Esophagus squamous epithelium (tissue), 5 donors: ENCODE results near the gene SLC23A3. TPM values are rescaled to one million over a fixed set of nuclear protein-coding genes. Genes with fewer than 3 reads are reported as not detected.
A peak's percentile ranks its signal among the peaks of the same experiment; 100 is the strongest.

Experiments
- DNase-seq: peaks from one replicate; lab custom pipeline; 2025; lab: John Stamatoyannopoulos, UW
- H3K27ac ChIP-seq, 4 donors: fragments of 200-600 bp; sonication (generic); one replicate each; pipeline ENCODE4 v1.5.1; 2016 to 2019; ENCODE audit warnings: mild to moderate bottlenecking in 1 of 4
- H3K27me3 ChIP-seq, 4 donors: fragments of 200-600 bp; sonication (generic); 1 replicate in 3 of 4; 2 replicates in 1 of 4; pipeline versions ENCODE4 v1.5.1 to v1.6.0; 2017 to 2021; ENCODE audit warnings: antibody characterized with exemption in 1 of 4
- H3K36me3 ChIP-seq, 3 donors: fragments of 200-600 bp; sonication (generic); one replicate each; pipeline ENCODE4 v1.5.1; 2016 to 2019
- H3K4me1 ChIP-seq, 3 donors: fragments of 200-600 bp; sonication (generic); one replicate each; pipeline ENCODE4 v1.5.1; 2017 to 2019
- H3K4me3 ChIP-seq, 4 donors: fragments of 200-600 bp; sonication (generic); 1 replicate in 3 of 4; 2 replicates in 1 of 4; pipeline ENCODE4 v1.5.1; 2016 to 2019; ENCODE audit warnings: mild to moderate bottlenecking in 2 of 4, moderate library complexity in 1 of 4
- H3K9me3 ChIP-seq, 3 donors: fragments of 200-600 bp; sonication (generic); one replicate each; pipeline ENCODE4 v1.5.1; 2016 to 2019
- CTCF ChIP-seq, 6 experiments: fragments of 450-650 bp in 4 of 6; fragments of 200-600 bp in 2 of 6; sonication (generic) in 2 of 6; IDR thresholded peaks; one replicate each; pipeline ENCODE4 v1.5.1; 2016 to 2019; ENCODE audit warnings: antibody characterized with exemption in 6 of 6, mild to moderate bottlenecking in 4 of 6, moderate library complexity in 4 of 6
- POLR2A ChIP-seq, 4 donors: fragments of 450-650 bp; IDR thresholded peaks; one replicate each; pipeline ENCODE4 v1.6.1; 2017; ENCODE audit warnings: antibody characterized with exemption in 4 of 4, mild to moderate bottlenecking in 4 of 4, moderate library complexity in 3 of 4
- WGBS, 2 donors: methylation state at CpG; one replicate each; pipeline ENCODE4 v1.1.5; 2018; 5-methylcytosine and 5-hydroxymethylcytosine counted together
- intact Hi-C: fragments of 100-400 bp; cut with DNase I; formaldehyde crosslinking; loops from one replicate; pipeline ENCODE4 v1.15.0; 2022
- total RNA-seq, 4 donors: library from RNA; depleted of rRNA; stranded (reverse); fragments of >200 nt; gene quantifications; one replicate each; pipeline ENCODE4 v1.1.0, GENCODE V29; 2016
- donor health status: DM: yes; HTN: yes; CAD: no.

Gene SLC23A3
- total RNA-seq, 4 donors from 2014 or later = 0.82 to 1.7 (median 1.3) TPM

- no peak for TF ChIP-seq POLR2A (IDR thresholded peaks at IDR 0.05)
- TF ChIP-seq CTCF (IDR thresholded peaks at IDR 0.05) = no peak
- H3K9me3 ChIP-seq = no peaks in the 10 kb centered on the region
- no peak overlapping the region for H3K4me3 ChIP-seq
- H3K4me1 ChIP-seq = peaks cover 4 to 17% (median 5%) of the 10 kb centered on the region in 3 donors
- intact Hi-C loops = no loop called here
- no peak overlapping the region for H3K27ac ChIP-seq
- no peak for DNase-seq
- H3K27me3 ChIP-seq = no peaks in the 10 kb centered on the region
- peaks cover 0 to 40% (median 0%) of the 10 kb centered on the region in 3 donors for H3K36me3 ChIP-seq
- WGBS, 2 donors = 77 to 89% methylated on average over 3 of the region's 3 CpGs
Observed at GRCh38 chr2:219158586-219158985, 11.2 kb downstream of the SLC23A3 start.

- DNase-seq = no peak
- WGBS, 2 donors = 93 to 95% methylated on average over 3 to 4 of the region's 4 CpGs
- no peak overlapping the region for H3K4me3 ChIP-seq
- intact Hi-C loops = no loop called here
- H3K36me3 ChIP-seq = peaks cover 0 to 45% (median 0%) of the 10 kb centered on the region in 3 donors
- TF ChIP-seq POLR2A (IDR thresholded peaks at IDR 0.05) (no peak), CTCF (IDR thresholded peaks at IDR 0.05) (no peak)
- H3K4me1 ChIP-seq = peaks cover 4 to 17% (median 5%) of the 10 kb centered on the region in 3 donors
- no peaks in the 10 kb centered on the region for H3K9me3 ChIP-seq
- no peak overlapping the region for H3K27ac ChIP-seq
- H3K27me3 ChIP-seq = no peaks in the 10 kb centered on the region
Observed at GRCh38 chr2:219158025-219158424, 11.8 kb downstream of the SLC23A3 start.

GRCh38 chr2:219157396-219157795 lies 12.4 kb downstream of the SLC23A3 start:
- peaks cover 0 to 51% (median 0%) of the 10 kb centered on the region in 3 donors for H3K36me3 ChIP-seq
- no peaks in the 10 kb centered on the region for H3K9me3 ChIP-seq
- no peak overlapping the region for H3K27ac ChIP-seq
- DNase-seq = no peak
- H3K4me3 ChIP-seq = no peak overlapping the region
- H3K4me1 ChIP-seq = peaks cover 4 to 17% (median 5%) of the 10 kb centered on the region in 3 donors
- intact Hi-C loops = no loop called here
- 90 to 92% methylated on average over 8 of the region's 8 CpGs for WGBS, 2 donors
- no peaks in the 10 kb centered on the region for H3K27me3 ChIP-seq
- TF ChIP-seq CTCF (IDR thresholded peaks at IDR 0.05) = no peak

GRCh38 chr2:219155054-219155644 lies 14.7 kb downstream of the SLC23A3 start:
- DNase-seq = no peak
- no peaks in the 10 kb centered on the region for H3K9me3 ChIP-seq
- H3K4me3 ChIP-seq = no peak overlapping the region
- peaks cover 0 to 62% (median 0%) of the 10 kb centered on the region in 3 donors for H3K36me3 ChIP-seq
- peaks cover 4 to 9% (median 5%) of the 10 kb centered on the region in 3 donors for H3K4me1 ChIP-seq
- WGBS, 2 donors = 7 to 10% methylated on average over 4 of the region's 4 CpGs
- no peak for TF ChIP-seq POLR2A (IDR thresholded peaks at IDR 0.05)
- peak; percentile 47 to 79 (median 67) for TF ChIP-seq CTCF (IDR thresholded peaks at IDR 0.05)
- no peak overlapping the region for H3K27ac ChIP-seq
- intact Hi-C loops = no loop called here
- no peaks in the 10 kb centered on the region for H3K27me3 ChIP-seq

- no peaks in the 10 kb centered on the region for H3K27me3 ChIP-seq
- no peak for TF ChIP-seq CTCF (IDR thresholded peaks at IDR 0.05)
- TF ChIP-seq POLR2A (IDR thresholded peaks at IDR 0.05) = no peak
- peaks cover 0 to 9% (median 0%) of the 10 kb centered on the region in 3 donors for H3K4me1 ChIP-seq
- 0 to 50% methylated on average over 1 of the region's 1 CpG for WGBS, 2 donors
- H3K36me3 ChIP-seq = peaks cover 0 to 68% (median 3%) of the 10 kb centered on the region in 3 donors
- no peak overlapping the region for H3K4me3 ChIP-seq
- no peaks in the 10 kb centered on the region for H3K9me3 ChIP-seq
- no peak overlapping the region for H3K27ac ChIP-seq
- DNase-seq = no peak
- intact Hi-C loops = loop anchor here (5.0 kb wide), 1 partner anchor 92 kb away; no protein-coding TSS in a partner anchor
Observed at GRCh38 chr2:219149667-219150066, 20.2 kb downstream of the SLC23A3 start.
